CD4-positive, alpha-beta T cell treated with Interleukin-2 at 100 ng/mL for 4 hours (primary cell): ENCODE measurements around the gene NUP37.
"Not testable (repeated sequence)": the region's sequence is repeated elsewhere in the genome, so short reads cannot be mapped to it uniquely, and the experiment has no call there.

Source experiments
- DNase-seq: peaks from one replicate; pipeline ENCODE4 v3.0.0-alpha.2; 2020; ENCODE audit warnings: low spot score

Gene NUP37

GRCh38 chr12:102119674-102120563 lies at the start of gene NUP37, which contains the start of gene PARPBP:
Gene NUP37, minus strand, starts transcription at chr12:102120114. Its CDS starts 1,596 bp downstream, at chr12:102118518.
Gene PARPBP, plus strand, starts transcription at chr12:102120183. Its CDS starts 3,706 bp downstream, at chr12:102123889.
- peak; percentile 94 for DNase-seq

- no peak for DNase-seq
These were observed 48.1 kb upstream of the NUP37 start for GRCh38 chr12:102167821-102168604.

- DNase-seq = no peak
These were observed 43.5 kb upstream of the NUP37 start for GRCh38 chr12:102163383-102163782.

GRCh38 chr12:102155206-102155605 lies 35.3 kb upstream of the NUP37 start:
- DNase-seq = not testable (repeated sequence)

- not testable (repeated sequence) for DNase-seq
These were observed 27.2 kb upstream of the NUP37 start for GRCh38 chr12:102147062-102147587.

- DNase-seq = no peak
These were observed 24.3 kb upstream of the NUP37 start for GRCh38 chr12:102144221-102144620.

GRCh38 chr12:102142866-102143373 lies 23.0 kb upstream of the NUP37 start:
- DNase-seq = not testable (repeated sequence)

- not testable (repeated sequence) for DNase-seq
These were observed 17.7 kb upstream of the NUP37 start for GRCh38 chr12:102137619-102138018.

GRCh38 chr12:102131442-102131841 lies 11.5 kb upstream of the NUP37 start:
- DNase-seq = not testable (repeated sequence)

- DNase-seq = not testable (repeated sequence)
These were observed 10.8 kb upstream of the NUP37 start for GRCh38 chr12:102130720-102131119.

GRCh38 chr12:102121328-102121727 lies 1.4 kb upstream of the NUP37 start:
- not testable (repeated sequence) for DNase-seq

- no peak for DNase-seq
These were observed 972 bp upstream of the NUP37 start for GRCh38 chr12:102120886-102121285.

GRCh38 chr12:102120564-102120873 lies 605 bp upstream of the NUP37 start:
- DNase-seq = no peak

- DNase-seq = no peak
These were observed 1.0 kb downstream of the NUP37 start for GRCh38 chr12:102118874-102119273.

- DNase-seq = no peak
These were observed 3.5 kb downstream of the NUP37 start for GRCh38 chr12:102116392-102116791.

- DNase-seq = no peak
These were observed 5.7 kb downstream of the NUP37 start for GRCh38 chr12:102114212-102114611.

- DNase-seq = no peak
These were observed 9.1 kb downstream of the NUP37 start for GRCh38 chr12:102110782-102111181.

GRCh38 chr12:102107970-102108369 lies 11.9 kb downstream of the NUP37 start:
- no peak for DNase-seq

- DNase-seq = no peak
These were observed 13.0 kb downstream of the NUP37 start for GRCh38 chr12:102106905-102107304.

GRCh38 chr12:102096855-102097254 lies 23.1 kb downstream of the NUP37 start:
- no peak for DNase-seq

- peak; percentile 10 for DNase-seq
These were observed 24.1 kb downstream of the NUP37 start for GRCh38 chr12:102095677-102096263.

- no peak for DNase-seq
These were observed 26.6 kb downstream of the NUP37 start for GRCh38 chr12:102093319-102093718.
